Caco-2 (cell line): ENCODE results near the gene INAFM1. TPM values are rescaled to one million over a fixed set of nuclear protein-coding genes. Genes with fewer than 3 reads are reported as not detected.

ENCODE experiments used
- BruUV-seq: library from RNA; stranded (reverse); fragments of 400-500 nt; replicated peaks from 2 replicates; lab custom pipeline; 2021; lab: Mats Ljungman, UMichigan
- CTCF ChIA-PET: fragments of 300-600 bp; sonication (Branson Sonifier 250); formaldehyde crosslinking; loops from one replicate; lab custom pipeline; 2022; ENCODE audit warnings: antibody characterized with exemption; lab: Charles Lee
- POLR2A ChIA-PET: fragments of 300-600 bp; sonication (Branson Sonifier 250); formaldehyde crosslinking; loops from one replicate; lab custom pipeline; 2022; ENCODE audit warnings: antibody characterized with exemption; lab: Charles Lee
- DNase-seq, 2 experiments: peaks; one replicate each; pipeline versions ENCODE4 v3.0.0 to v3.0.0-alpha.2; 2020 to 2022
- H3K27me3 ChIP-seq: replicated peaks from 2 replicates; pipeline ENCODE4 v1.6.0; 2011; ENCODE audit warnings: low read length; ENCODE audit not compliant: control insufficient read depth, insufficient read depth
- H3K36me3 ChIP-seq: 2 replicates; pipeline ENCODE4 v1.5.1; 2011; ENCODE audit warnings: low read length; ENCODE audit not compliant: control insufficient read depth, insufficient read depth
- H3K4me1 ChIP-seq: fragments of 250-450 bp; sonication (Bioruptor Pico); 2 replicates; pipeline ENCODE4 v1.5.1; 2020; ENCODE audit warnings: mild to moderate bottlenecking
- H3K4me3 ChIP-seq: 2 replicates; pipeline ENCODE4 v1.5.1; 2011; ENCODE audit warnings: low read depth, mild to moderate bottlenecking, control low read depth, low read length
- H3K9me3 ChIP-seq: fragments of 250-450 bp; sonication (Bioruptor Pico); 2 replicates; pipeline ENCODE4 v1.5.1; 2020; ENCODE audit warnings: mild to moderate bottlenecking, moderate library complexity
- H3K27ac Mint-ChIP-seq: one replicate; pipeline ENCODE4 v1.8.0; 2022; ENCODE audit warnings: mixed read lengths; ENCODE audit not compliant: unreplicated experiment
- H3K27me3 Mint-ChIP-seq: one replicate; pipeline ENCODE4 v1.8.0; 2022; ENCODE audit warnings: mixed read lengths; ENCODE audit not compliant: insufficient read depth, unreplicated experiment
- H3K36me3 Mint-ChIP-seq: one replicate; pipeline ENCODE4 v1.8.0; 2022; ENCODE audit warnings: mild to moderate bottlenecking, mixed read lengths; ENCODE audit not compliant: insufficient read depth, unreplicated experiment
- H3K4me1 Mint-ChIP-seq: one replicate; pipeline ENCODE4 v1.8.0; 2022; ENCODE audit warnings: low read depth, mixed read lengths; ENCODE audit not compliant: unreplicated experiment
- H3K4me3 Mint-ChIP-seq: one replicate; pipeline ENCODE4 v1.8.0; 2022; ENCODE audit warnings: mild to moderate bottlenecking, moderate library complexity, mixed read lengths; ENCODE audit not compliant: unreplicated experiment
- H3K9me3 Mint-ChIP-seq: one replicate; pipeline ENCODE4 v1.8.0; 2022; ENCODE audit warnings: mixed read lengths; ENCODE audit not compliant: unreplicated experiment
- intact Hi-C: fragments of 100-400 bp; cut with micrococcal nuclease; formaldehyde crosslinking; loops from one replicate; pipeline ENCODE4 v1.10.0; 2022; ENCODE audit not compliant: unreplicated experiment
- microRNA-seq: library from miRNA; unstranded; fragments of <30 nt; microRNA quantifications from one replicate; pipeline ENCODE4 v1.2.0, GENCODE V29; 2022
- total RNA-seq: library from RNA; stranded (reverse); gene quantifications from 2 replicates; pipeline ENCODE4 v1.2.3, GENCODE V29; 2022
- TF ChIP-seq, protein P1 (sequence below), 2 experiments: fragments of 200-600 bp in 1 of 2; IDR thresholded peaks; 1 replicate in 1 of 2; 2 replicates in 1 of 2; pipeline versions ENCODE4 v1.5.1 to v1.8.0; 2011 to 2022; ENCODE audit warnings: antibody characterized with exemption in 1 of 2, control low read depth in 1 of 2, inconsistent platforms in 1 of 2, low read depth in 1 of 2, low read length in 1 of 2, mild to moderate bottlenecking in 1 of 2, moderate library complexity in 1 of 2; ENCODE audit not compliant: insufficient read depth in 1 of 2, severe bottlenecking in 1 of 2, unreplicated experiment in 1 of 2

INAFM1 gene
- total RNA-seq, 1 experiment from 2014 or later: 10.4 TPM

DNA sequence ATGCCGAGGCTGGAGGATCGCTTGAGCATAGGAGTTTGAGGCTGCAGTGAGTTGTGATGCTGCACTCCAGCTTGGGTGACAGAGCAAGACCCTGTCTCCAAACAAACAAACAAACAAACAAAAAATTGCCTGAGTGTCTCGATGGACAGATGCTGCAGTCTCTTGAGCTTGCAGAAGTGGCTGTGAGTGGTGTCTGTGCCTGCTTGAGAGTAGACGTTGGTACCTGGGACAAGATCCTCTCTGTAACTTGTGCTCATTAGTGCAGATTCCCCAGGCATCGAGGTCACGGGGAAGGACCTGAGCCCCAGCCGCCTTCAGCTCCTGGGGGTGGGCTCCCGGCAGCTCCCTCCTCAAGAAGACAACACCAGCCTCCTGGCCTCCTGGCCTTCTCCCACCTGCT lies 48.7 kb downstream of the INAFM1 start:
- Mint-ChIP-seq H3K27me3 (peaks cover 3% of the 10 kb centered on the region), H3K36me3 (no peaks in the 10 kb centered on the region), H3K4me3 (no peak overlapping the region), H3K27ac (no peak overlapping the region), H3K9me3 (peaks cover 9% of the 10 kb centered on the region), H3K4me1 (no peaks in the 10 kb centered on the region)
- H3K4me1 ChIP-seq: no peaks in the 10 kb centered on the region
- POLR2A ChIA-PET: no interaction called here
- DNase-seq: no peak
- no peaks in the 10 kb centered on the region for H3K27me3 ChIP-seq
- no peaks in the 10 kb centered on the region for H3K36me3 ChIP-seq
- H3K4me3 ChIP-seq: no peak overlapping the region
- intact Hi-C loops: no loop called here
- TF ChIP-seq, protein P1, sequence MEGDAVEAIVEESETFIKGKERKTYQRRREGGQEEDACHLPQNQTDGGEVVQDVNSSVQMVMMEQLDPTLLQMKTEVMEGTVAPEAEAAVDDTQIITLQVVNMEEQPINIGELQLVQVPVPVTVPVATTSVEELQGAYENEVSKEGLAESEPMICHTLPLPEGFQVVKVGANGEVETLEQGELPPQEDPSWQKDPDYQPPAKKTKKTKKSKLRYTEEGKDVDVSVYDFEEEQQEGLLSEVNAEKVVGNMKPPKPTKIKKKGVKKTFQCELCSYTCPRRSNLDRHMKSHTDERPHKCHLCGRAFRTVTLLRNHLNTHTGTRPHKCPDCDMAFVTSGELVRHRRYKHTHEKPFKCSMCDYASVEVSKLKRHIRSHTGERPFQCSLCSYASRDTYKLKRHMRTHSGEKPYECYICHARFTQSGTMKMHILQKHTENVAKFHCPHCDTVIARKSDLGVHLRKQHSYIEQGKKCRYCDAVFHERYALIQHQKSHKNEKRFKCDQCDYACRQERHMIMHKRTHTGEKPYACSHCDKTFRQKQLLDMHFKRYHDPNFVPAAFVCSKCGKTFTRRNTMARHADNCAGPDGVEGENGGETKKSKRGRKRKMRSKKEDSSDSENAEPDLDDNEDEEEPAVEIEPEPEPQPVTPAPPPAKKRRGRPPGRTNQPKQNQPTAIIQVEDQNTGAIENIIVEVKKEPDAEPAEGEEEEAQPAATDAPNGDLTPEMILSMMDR (IDR thresholded peaks at IDR 0.05; ENCODE audit: insufficient read depth in 1 of 2, low read depth in 1 of 2, low read length in 1 of 2, severe bottlenecking in 1 of 2, unreplicated experiment in 1 of 2): no peak
- BruUV-seq: no TSS peak
- CTCF ChIA-PET: interaction anchor here (0.6 kb wide), 1 partner anchor 26 kb away, joined by 4 read pairs; no protein-coding TSS in a partner anchor
- peaks cover 5% of the 10 kb centered on the region; the same call in 1 of the 2 replicates for H3K9me3 ChIP-seq

DNA sequence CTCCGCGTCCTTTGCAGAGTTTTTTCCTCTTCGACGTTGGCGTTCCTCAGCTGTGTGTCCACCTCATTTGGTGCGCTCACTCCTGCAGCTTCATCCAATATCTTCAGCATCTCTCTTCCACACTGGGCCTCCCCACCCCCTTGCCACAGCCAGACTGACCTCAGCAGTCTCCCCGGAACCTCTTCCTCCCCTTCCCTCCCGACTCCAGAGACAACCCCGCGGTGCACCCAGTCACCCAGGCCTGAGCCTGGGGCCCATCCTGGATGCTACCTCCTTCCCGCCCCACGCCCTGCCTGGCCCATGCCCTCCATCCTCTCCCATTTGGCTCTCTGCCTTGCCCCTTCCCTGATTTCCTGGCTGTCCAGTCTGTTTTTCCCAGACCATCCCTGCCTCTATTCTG lies 49.2 kb downstream of the INAFM1 start:
- POLR2A ChIA-PET: no interaction called here
- H3K27ac Mint-ChIP-seq: no peak overlapping the region
- CTCF ChIA-PET: no interaction called here

DNA sequence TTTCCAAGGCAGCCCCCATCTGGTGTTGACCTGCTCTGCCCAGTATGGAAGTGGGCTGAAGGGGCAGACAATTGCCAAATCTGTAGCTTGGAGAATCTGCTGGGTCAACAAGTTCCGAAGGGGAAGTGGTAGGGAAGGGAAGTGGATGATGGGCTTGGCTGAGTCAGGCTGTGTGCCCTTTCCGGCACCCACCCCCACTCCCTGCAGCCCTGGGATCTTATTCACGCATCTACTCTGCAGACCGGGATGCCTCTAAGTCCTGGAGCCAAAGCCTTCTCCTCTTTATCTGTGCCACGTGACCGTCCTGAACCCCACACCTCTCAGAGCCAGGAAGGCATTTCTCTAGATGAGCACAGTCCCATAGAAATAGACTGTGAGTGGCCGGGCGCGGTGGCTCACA lies 49.8 kb downstream of the INAFM1 start:
- intact Hi-C loops: no loop called here
- no peaks in the 10 kb centered on the region for H3K36me3 Mint-ChIP-seq
- ChIA-PET CTCF (no interaction called here), POLR2A (no interaction called here)
- Histone ChIP-seq H3K27me3 (no peaks in the 10 kb centered on the region), H3K36me3 (no peaks in the 10 kb centered on the region), H3K4me1 (no peaks in the 10 kb centered on the region), H3K4me3 (no peak overlapping the region), H3K9me3 (peaks cover 5% of the 10 kb centered on the region; the same call in 1 of the 2 replicates)
- no peaks in the 10 kb centered on the region for H3K4me1 Mint-ChIP-seq
- peaks cover 9% of the 10 kb centered on the region for H3K9me3 Mint-ChIP-seq
- peaks cover 3% of the 10 kb centered on the region for H3K27me3 Mint-ChIP-seq
- no peak overlapping the region for H3K27ac Mint-ChIP-seq
- BruUV-seq: no TSS peak
- TF ChIP-seq, protein P1 (IDR thresholded peaks at IDR 0.05; ENCODE audit: insufficient read depth in 1 of 2, low read depth in 1 of 2, low read length in 1 of 2, severe bottlenecking in 1 of 2, unreplicated experiment in 1 of 2): no peak
- no peak for DNase-seq
- H3K4me3 Mint-ChIP-seq: no peak overlapping the region

More for the DNA sequence above, 49.2 kb downstream of the INAFM1 start:
- no TSS peak for BruUV-seq
- intact Hi-C loops: no loop called here
- Mint-ChIP-seq H3K4me3 (no peak overlapping the region), H3K4me1 (no peaks in the 10 kb centered on the region), H3K36me3 (no peaks in the 10 kb centered on the region), H3K27me3 (peaks cover 3% of the 10 kb centered on the region), H3K9me3 (peaks cover 9% of the 10 kb centered on the region)
- H3K36me3 ChIP-seq: no peaks in the 10 kb centered on the region
- H3K27me3 ChIP-seq: no peaks in the 10 kb centered on the region
- DNase-seq: no peak
- TF ChIP-seq, protein P1 (IDR thresholded peaks at IDR 0.05; ENCODE audit: insufficient read depth in 1 of 2, low read depth in 1 of 2, low read length in 1 of 2, severe bottlenecking in 1 of 2, unreplicated experiment in 1 of 2): no peak
- H3K9me3 ChIP-seq: peaks cover 5% of the 10 kb centered on the region; the same call in 1 of the 2 replicates
- no peak overlapping the region for H3K4me3 ChIP-seq
- H3K4me1 ChIP-seq: no peaks in the 10 kb centered on the region

Small RNA genes within 50 kb of the gene (microRNA-seq; reads per million reads assigned to microRNA genes)
- gene MIR3190: not detected
- not detected for gene MIR3191

Other genes with a start within 250 kb of the INAFM1 start
- gene TMEM160, start 226.3 kb upstream of the INAFM1 start, total RNA-seq: 86.5 and 91.7 TPM in 2 replicates
- gene ZC3H4, start 161.1 kb upstream of the INAFM1 start, total RNA-seq: 70.3 and 77.7 TPM in 2 replicates
- gene SAE1, start 144.1 kb upstream of the INAFM1 start, total RNA-seq: 238 and 251 TPM in 2 replicates
- 10.5 and 10.8 TPM in 2 replicates for gene BBC3, start 43.7 kb upstream of the INAFM1 start, total RNA-seq
- 43.1 and 44.3 TPM in 2 replicates for gene CCDC9, start 18.4 kb upstream of the INAFM1 start, total RNA-seq
- 0.48 and 1.3 TPM in 2 replicates for gene C5AR1, start 35.0 kb downstream of the INAFM1 start, total RNA-seq
- not detected in 2 replicates for gene C5AR2, start 57.3 kb downstream of the INAFM1 start, total RNA-seq
- gene DHX34, start 74.4 kb downstream of the INAFM1 start, total RNA-seq: 28.7 TPM in 2 replicates
- gene MEIS3, start 144.6 kb downstream of the INAFM1 start, total RNA-seq: 16.2 and 16.8 TPM in 2 replicates
- gene SLC8A2, start 197.0 kb downstream of the INAFM1 start, total RNA-seq: 1.2 and 1.3 TPM in 2 replicates
- 19.7 and 20.6 TPM in 2 replicates for gene KPTN, start 209.3 kb downstream of the INAFM1 start, total RNA-seq
- gene NAPA, start 240.2 kb downstream of the INAFM1 start, total RNA-seq: 149 TPM in 2 replicates